HEK293T (cell line): ENCODE results near the gene POLR2F.

Experiments
- CTBP1 ChIP-seq: fragments of 450-650 bp; IDR thresholded peaks from 2 replicates; pipeline ENCODE4 v1.6.1; 2016; ENCODE audit warnings: borderline replicate concordance
- FOXM1 ChIP-seq: fragments of 450-650 bp; IDR thresholded peaks from 2 replicates; pipeline ENCODE4 v1.6.1; 2017; ENCODE audit warnings: mild to moderate bottlenecking, borderline replicate concordance

- TF ChIP-seq FOXM1 (no peak), CTBP1 (no peak)
Measured at GRCh38 chr22:37926771-37927636, 26.5 kb upstream of the POLR2F start.
